Psoas muscle (tissue), 8 donors: Measurements from ENCODE around the gene CDK11A. TPM values are rescaled to one million over a fixed set of nuclear protein-coding genes. Genes with fewer than 3 reads are reported as not detected.

Experiments
- ATAC-seq, 4 donors: fragments of 200-7000 bp; cut with Tn5 transposase; one replicate each; pipeline ENCODE4 v1.9.1; 2020; ENCODE audit warnings: moderate library complexity in 3 of 4, mild to moderate bottlenecking in 2 of 4
- DNase-seq, 2 donors: peaks; one replicate each; pipeline ENCODE4 v3.0.0-alpha.2; 2020
- H3K27ac ChIP-seq: fragments of 200-600 bp; one replicate; pipeline ENCODE4 v1.8.0; 2022
- H3K27me3 ChIP-seq, 3 donors: fragments of 200-600 bp in 1 of 3; one replicate each; pipeline versions ENCODE4 v1.6.1 to v1.8.0; 2013 to 2022; ENCODE audit warnings: low read length in 2 of 3, mild to moderate bottlenecking in 2 of 3, moderate library complexity in 1 of 3; ENCODE audit not compliant: insufficient read depth in 3 of 3
- H3K36me3 ChIP-seq, 2 donors: fragments of 200-600 bp in 1 of 2; one replicate each; pipeline versions ENCODE4 v1.6.1 to v1.8.0; 2013 to 2022; ENCODE audit warnings: low read depth in 1 of 2, mild to moderate bottlenecking in 1 of 2, moderate library complexity in 1 of 2; ENCODE audit not compliant: insufficient read depth in 1 of 2
- H3K4me1 ChIP-seq: fragments of 200-600 bp; one replicate; pipeline ENCODE4 v1.8.0; 2022
- H3K4me3 ChIP-seq: fragments of 200-600 bp; one replicate; pipeline ENCODE4 v1.8.0; 2022; ENCODE audit warnings: mild to moderate bottlenecking
- H3K9me3 ChIP-seq: fragments of 200-600 bp; one replicate; pipeline ENCODE4 v1.8.0; 2022
- WGBS, 3 donors: extraction: QIAGEN DNeasy Blood & Tissue Kit; methylation state at CpG; one replicate each; pipeline versions ENCODE4 v1.1.6 to v1.1.7; 2013; 5-methylcytosine and 5-hydroxymethylcytosine counted together
- intact Hi-C, 2 donors: fragments of 100-400 bp; cut with DNase I; formaldehyde crosslinking; loops; one replicate each; pipeline versions ENCODE4 v1.11.0 to v1.14.2; 2022
- polyA plus RNA-seq, 3 donors: library from polyadenylated mRNA; stranded (reverse); fragments of 200-250 nt; gene quantifications; one replicate each; pipeline ENCODE4 v1.2.3, GENCODE V29; 2013
- total RNA-seq, 4 donors: library from RNA; stranded (reverse); fragmentation: NEBNext Ultra II Directional in 2 of 4; extraction: Animal tissue kit (Norgen Biotek cat#: 25700) in 2 of 4; gene quantifications; one replicate each; pipeline versions ENCODE4 v1.2.1 to v1.2.4, GENCODE V29; 2021 to 2023
- TF ChIP-seq, protein P1 (sequence below): fragments of 200-600 bp; IDR thresholded peaks from one replicate; pipeline ENCODE4 v1.8.0; 2022; ENCODE audit warnings: antibody characterized with exemption
- donor health status: healthy with polysubstance abuse.
- donor health status: DM: no; HTN: no; CAD: no; lungs with moderate emphysema.
- donor health status: Bipolar disorder and iron deficiency.
- donor health status: healthy.
- donor health status: DM: yes; HTN: yes; CAD: no.
- donor health status: DM: no; HTN: no; CAD: no.
- donor health status: DM: no; HTN: no; CAD: no.
- donor health status: DM: yes; HTN: yes; CAD: no.

CDK11A gene
- total and polyA plus RNA-seq, 7 donors: 15.9 to 36.6 (median 20.4) TPM

DNA sequence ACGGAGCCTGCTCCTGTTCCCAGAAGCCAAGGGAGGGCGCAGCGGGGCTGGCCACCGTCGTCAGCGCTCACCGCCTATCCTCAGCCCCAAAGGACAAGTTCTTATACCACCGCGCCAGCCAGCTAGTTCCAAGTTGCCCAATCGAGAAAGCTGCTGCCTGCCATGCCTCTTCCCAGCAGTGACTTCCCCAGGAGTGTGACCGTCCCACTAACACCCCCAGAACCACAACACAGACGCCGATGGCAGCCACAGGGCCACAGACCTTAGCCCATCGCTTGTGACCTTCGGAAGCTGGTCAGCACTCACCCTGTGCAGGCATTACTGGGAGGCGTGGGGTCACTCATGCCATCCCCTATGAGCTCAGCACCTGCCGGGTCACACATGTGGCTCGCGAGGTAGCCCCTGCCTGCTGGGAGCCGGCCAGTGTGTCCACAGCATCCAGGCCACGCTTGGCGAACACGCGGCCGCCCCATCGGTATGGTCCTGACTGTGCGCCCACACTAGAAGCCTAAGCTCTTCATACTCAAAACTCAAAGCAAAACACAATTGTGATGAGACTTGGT lies 34.0 kb upstream of the CDK11A start:
- DNase-seq (no peak), ATAC-seq (peak; percentile 11 to 53 (median 30))
- 83 to 90% (median 86%) methylated on average over 27 of the region's 27 CpGs for WGBS, 3 donors
- Histone ChIP-seq H3K4me1 (peaks cover 21% of the 10 kb centered on the region), H3K9me3 (no peaks in the 10 kb centered on the region), H3K27ac (peak overlapping the region; percentile 69), H3K4me3 (no peak overlapping the region), H3K36me3 (peaks cover 3 to 78% of the 10 kb centered on the region in 2 donors), H3K27me3 (no peaks in the 10 kb centered on the region)
- TF ChIP-seq, protein P1, sequence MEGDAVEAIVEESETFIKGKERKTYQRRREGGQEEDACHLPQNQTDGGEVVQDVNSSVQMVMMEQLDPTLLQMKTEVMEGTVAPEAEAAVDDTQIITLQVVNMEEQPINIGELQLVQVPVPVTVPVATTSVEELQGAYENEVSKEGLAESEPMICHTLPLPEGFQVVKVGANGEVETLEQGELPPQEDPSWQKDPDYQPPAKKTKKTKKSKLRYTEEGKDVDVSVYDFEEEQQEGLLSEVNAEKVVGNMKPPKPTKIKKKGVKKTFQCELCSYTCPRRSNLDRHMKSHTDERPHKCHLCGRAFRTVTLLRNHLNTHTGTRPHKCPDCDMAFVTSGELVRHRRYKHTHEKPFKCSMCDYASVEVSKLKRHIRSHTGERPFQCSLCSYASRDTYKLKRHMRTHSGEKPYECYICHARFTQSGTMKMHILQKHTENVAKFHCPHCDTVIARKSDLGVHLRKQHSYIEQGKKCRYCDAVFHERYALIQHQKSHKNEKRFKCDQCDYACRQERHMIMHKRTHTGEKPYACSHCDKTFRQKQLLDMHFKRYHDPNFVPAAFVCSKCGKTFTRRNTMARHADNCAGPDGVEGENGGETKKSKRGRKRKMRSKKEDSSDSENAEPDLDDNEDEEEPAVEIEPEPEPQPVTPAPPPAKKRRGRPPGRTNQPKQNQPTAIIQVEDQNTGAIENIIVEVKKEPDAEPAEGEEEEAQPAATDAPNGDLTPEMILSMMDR: no peak
- intact Hi-C loops: loop anchor here (5.0 kb wide), 2 partner anchors 134 to 149 kb away; partner anchors contain the start of gene GNB1 (in 1 of the 2)

DNA sequence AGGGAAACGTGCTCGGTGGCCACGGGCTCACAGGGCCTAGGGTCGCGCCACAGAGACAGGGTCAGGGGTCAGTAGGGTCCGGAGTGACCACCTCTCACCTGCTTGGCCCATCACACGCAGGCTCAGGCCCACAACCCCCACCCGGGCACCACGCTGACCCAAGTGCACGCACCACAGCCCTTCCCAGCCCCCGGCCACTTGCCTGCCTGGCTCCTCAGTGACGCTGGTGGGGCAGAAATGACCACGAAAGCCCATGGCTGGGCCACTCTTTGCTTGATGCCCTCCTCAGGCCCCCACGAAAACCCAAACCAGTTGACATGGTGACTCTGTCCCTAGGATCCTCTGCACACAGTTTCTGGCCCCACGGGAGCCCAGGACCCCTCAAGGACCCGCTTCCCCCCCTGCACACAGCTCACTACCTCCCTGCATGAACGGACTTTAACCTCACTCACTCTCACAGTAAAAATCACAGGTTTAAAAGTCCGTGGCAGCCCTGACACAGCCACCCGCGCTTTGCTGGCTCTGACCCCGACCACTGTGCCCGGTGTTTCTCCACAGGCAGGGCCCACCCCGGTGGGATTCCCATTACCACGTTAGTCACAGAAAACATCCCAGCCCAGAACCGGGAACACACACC lies 33.4 kb upstream of the CDK11A start:
- no peaks in the 10 kb centered on the region for H3K9me3 ChIP-seq
- ATAC-seq (no peak), DNase-seq (no peak)
- WGBS, 3 donors: 83 to 90% (median 84%) methylated on average over 25 of the region's 25 CpGs
- H3K36me3 ChIP-seq: peaks cover 3 to 77% of the 10 kb centered on the region in 2 donors
- peaks cover 21% of the 10 kb centered on the region for H3K4me1 ChIP-seq
- H3K27ac ChIP-seq: peak overlapping the region; percentile 69
- intact Hi-C loops: loop anchor here (5.0 kb wide), 2 partner anchors 135 to 150 kb away; partner anchors contain the start of gene GNB1 (in 1 of the 2)
- TF ChIP-seq, protein P1: no peak
- H3K4me3 ChIP-seq: no peak overlapping the region
- H3K27me3 ChIP-seq: no peaks in the 10 kb centered on the region

DNA sequence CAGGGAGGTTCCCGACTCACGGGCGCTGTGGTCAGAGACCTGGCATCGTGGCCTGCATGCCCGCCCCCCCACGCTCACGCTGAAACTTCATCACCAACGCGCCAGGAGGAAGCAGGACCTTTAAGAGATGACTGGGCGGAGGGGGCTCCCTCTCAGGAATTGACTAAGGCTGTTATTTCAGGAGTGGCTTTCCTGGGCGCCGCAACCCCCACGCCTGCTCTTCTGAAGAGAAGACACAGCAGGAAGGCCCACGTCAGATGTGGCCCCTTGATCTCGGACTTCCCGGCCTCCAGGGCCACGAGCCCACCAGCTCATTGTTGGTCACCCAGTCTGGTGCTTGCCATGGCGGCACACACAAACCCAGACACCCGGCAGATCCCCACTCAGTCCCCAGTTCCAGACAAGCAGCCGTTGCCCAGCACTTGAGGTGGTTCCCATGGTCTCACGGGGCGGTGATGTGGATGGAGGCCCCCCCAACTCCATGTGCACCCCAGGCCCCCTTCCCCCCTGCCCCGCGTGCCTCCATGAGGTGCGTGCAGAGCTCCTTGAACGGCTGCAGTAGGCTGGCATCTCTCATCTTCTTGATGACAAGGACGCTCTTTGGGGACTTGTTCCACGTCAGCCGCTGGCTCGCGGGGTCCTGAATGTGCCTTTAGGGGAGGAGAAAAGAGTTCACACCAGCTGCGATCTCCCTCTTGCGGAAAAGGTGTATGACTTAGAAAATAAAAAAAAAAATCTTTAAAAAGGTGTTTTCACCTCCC lies 32.7 kb upstream of the CDK11A start:
- 90 to 91% (median 91%) methylated on average over 30 to 33 of the region's 33 CpGs for WGBS, 3 donors
- intact Hi-C loops: loop anchor here (5.0 kb wide), 2 partner anchors 135 to 150 kb away; partner anchors contain the start of gene GNB1 (in 1 of the 2)
- peaks cover 21% of the 10 kb centered on the region for H3K4me1 ChIP-seq
- no peaks in the 10 kb centered on the region for H3K9me3 ChIP-seq
- no peaks in the 10 kb centered on the region for H3K27me3 ChIP-seq
- TF ChIP-seq, protein P1: no peak
- H3K36me3 ChIP-seq: peaks cover 2 to 77% of the 10 kb centered on the region in 2 donors
- DNase-seq (no peak), ATAC-seq (no peak)
- H3K27ac ChIP-seq: no peak overlapping the region
- H3K4me3 ChIP-seq: no peak overlapping the region

DNA sequence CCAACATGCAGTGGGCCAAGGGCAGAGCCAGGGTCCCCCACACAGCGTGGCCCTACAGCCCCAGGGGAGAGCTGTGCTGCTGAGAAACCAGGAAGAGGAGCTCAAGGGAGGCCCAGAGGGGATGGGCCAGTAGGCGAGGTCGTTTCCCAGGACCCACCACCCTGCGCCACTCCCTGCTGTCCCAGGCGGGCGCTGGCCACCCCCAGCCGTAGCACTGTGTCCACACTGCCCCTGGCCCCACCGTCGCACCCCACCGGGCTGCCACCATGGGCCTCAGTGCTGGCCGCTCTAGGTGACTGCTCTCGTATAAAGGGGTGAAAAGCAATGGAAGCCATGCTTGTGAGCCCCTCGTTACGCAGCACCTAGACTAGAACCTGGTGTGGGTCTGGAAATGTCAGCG lies 31.7 kb upstream of the CDK11A start:
- Histone ChIP-seq H3K27ac (no peak overlapping the region), H3K4me3 (no peak overlapping the region), H3K36me3 (peaks cover 0 to 67% of the 10 kb centered on the region in 2 donors), H3K9me3 (no peaks in the 10 kb centered on the region), H3K27me3 (no peaks in the 10 kb centered on the region), H3K4me1 (peaks cover 21% of the 10 kb centered on the region)
- TF ChIP-seq, protein P1: no peak
- DNase-seq (no peak), ATAC-seq (no peak)
- WGBS, 3 donors: 88 to 96% (median 93%) methylated on average over 11 to 15 of the region's 15 CpGs
- intact Hi-C loops: loop anchor here (5.0 kb wide), 2 partner anchors 136 to 151 kb away; partner anchors contain the start of gene GNB1 (in 1 of the 2)
